MM.1S (cell line): ENCODE data around the gene TFAP2A.

Source experiments
- DNase-seq: peaks from one replicate; pipeline ENCODE4 v3.0.0-alpha.2; 2015
- H2AFZ ChIP-seq: fragments of 300-600 bp; sonication (generic); 2 replicates; pipeline ENCODE4 v1.6.0; 2016; ENCODE audit warnings: antibody characterized with exemption, low read length
- H3F3A ChIP-seq: fragments of 300-600 bp; sonication (generic); 2 replicates; pipeline ENCODE4 v1.6.1; 2016; ENCODE audit warnings: mild to moderate bottlenecking, antibody characterized with exemption, low read length, moderate library complexity, mixed read lengths; ENCODE audit not compliant: insufficient read depth
- H3K27ac ChIP-seq: fragments of 300-600 bp; sonication (generic); 2 replicates; pipeline ENCODE4 v1.5.1; 2016; ENCODE audit warnings: mild to moderate bottlenecking, low read length
- H3K27me3 ChIP-seq: fragments of 300-600 bp; sonication (generic); replicated peaks from 2 replicates; pipeline ENCODE4 v1.6.0; 2016; ENCODE audit warnings: low read length; ENCODE audit not compliant: insufficient read depth
- H3K36me3 ChIP-seq: fragments of 300-600 bp; sonication (generic); replicated peaks from 2 replicates; pipeline ENCODE4 v1.6.1; 2016; ENCODE audit warnings: mild to moderate bottlenecking, low read length, mixed read lengths; ENCODE audit not compliant: insufficient read depth
- H3K4me1 ChIP-seq: fragments of 300-600 bp; sonication (generic); 2 replicates; pipeline ENCODE4 v1.6.1; 2016; ENCODE audit warnings: low read length, mixed read lengths
- H3K4me2 ChIP-seq: fragments of 300-600 bp; sonication (generic); 2 replicates; pipeline ENCODE4 v1.6.0; 2016; ENCODE audit warnings: low read depth, low read length
- H3K4me3 ChIP-seq: fragments of 300-600 bp; sonication (generic); 2 replicates; pipeline ENCODE4 v1.5.1; 2016; ENCODE audit warnings: low read length, mixed read lengths
- H3K79me2 ChIP-seq: fragments of 300-600 bp; sonication (generic); 2 replicates; pipeline ENCODE4 v1.6.1; 2016; ENCODE audit warnings: mixed run types, low read length, mixed read lengths
- H3K9ac ChIP-seq: fragments of 300-600 bp; sonication (generic); 2 replicates; pipeline ENCODE4 v1.6.1; 2016; ENCODE audit warnings: low read length, mixed read lengths
- H3K9me2 ChIP-seq: fragments of 300-600 bp; sonication (generic); replicated peaks from 2 replicates; pipeline ENCODE4 v1.6.1; 2016; ENCODE audit warnings: mild to moderate bottlenecking, low read length, mixed read lengths; ENCODE audit not compliant: insufficient read depth
- H3K9me3 ChIP-seq: fragments of 300-600 bp; sonication (generic); replicated peaks from 2 replicates; pipeline ENCODE4 v1.6.1; 2016; ENCODE audit warnings: mild to moderate bottlenecking, low read length, mixed read lengths; ENCODE audit not compliant: insufficient read depth
- H4K20me1 ChIP-seq: fragments of 300-600 bp; sonication (generic); 2 replicates; pipeline ENCODE4 v1.6.1; 2016; ENCODE audit warnings: mild to moderate bottlenecking, low read length, moderate library complexity, mixed read lengths; ENCODE audit not compliant: insufficient read depth
- CTCF ChIP-seq: fragments of 300-600 bp; sonication (generic); IDR thresholded peaks from 2 replicates; pipeline ENCODE4 v1.5.1; 2016; ENCODE audit warnings: antibody characterized with exemption, low read length, mixed read lengths
- EZH2 ChIP-seq: fragments of 300-600 bp; sonication (generic); optimal IDR thresholded peaks from 2 replicates; pipeline ENCODE3; 2017; ENCODE audit warnings: low read depth, mild to moderate bottlenecking, antibody characterized with exemption, low read length, mixed read lengths
- EZH2phosphoT487 ChIP-seq: fragments of 300-600 bp; sonication (generic); IDR thresholded peaks from 2 replicates; pipeline ENCODE4 v1.6.1; 2018; ENCODE audit warnings: antibody characterized with exemption, low read length

Gene TFAP2A

GRCh38 chr6:10395704-10396546, 18.9 kb downstream of the TFAP2A start:
- Histone ChIP-seq H3K79me2 (no peaks in the 10 kb centered on the region), H3K27me3 (no peaks in the 10 kb centered on the region), H3F3A (no peaks in the 10 kb centered on the region), H3K9me2 (no peaks in the 10 kb centered on the region), H3K36me3 (no peaks in the 10 kb centered on the region), H3K27ac (no peak overlapping the region), H4K20me1 (no peaks in the 10 kb centered on the region), H2AFZ (no peak overlapping the region), H3K9me3 (no peaks in the 10 kb centered on the region), H3K4me1 (no peaks in the 10 kb centered on the region), H3K4me2 (no peak overlapping the region), H3K9ac (no peak overlapping the region), H3K4me3 (no peak overlapping the region)
- TF ChIP-seq CTCF: no peak
- DNase-seq: no peak

- Histone ChIP-seq H3K9me2 (no peaks in the 10 kb centered on the region), H3K27ac (no peak overlapping the region), H3K9me3 (no peaks in the 10 kb centered on the region), H3K79me2 (no peaks in the 10 kb centered on the region), H3K27me3 (no peaks in the 10 kb centered on the region), H3K36me3 (no peaks in the 10 kb centered on the region), H4K20me1 (no peaks in the 10 kb centered on the region), H2AFZ (no peak overlapping the region), H3K4me1 (no peaks in the 10 kb centered on the region), H3K4me2 (no peak overlapping the region), H3F3A (no peaks in the 10 kb centered on the region), H3K4me3 (no peak overlapping the region), H3K9ac (no peak overlapping the region)
- DNase-seq: no peak
- TF ChIP-seq CTCF (no peak), EZH2phosphoT487 (no peak), EZH2 (no peak)
These were observed 19.6 kb downstream of the TFAP2A start for GRCh38 chr6:10395171-10395703.

- no peaks in the 10 kb centered on the region for H3K9me2 ChIP-seq
- no peaks in the 10 kb centered on the region for H3K27me3 ChIP-seq
- no peak overlapping the region for H2AFZ ChIP-seq
- H3K4me3 ChIP-seq: no peak overlapping the region
- H4K20me1 ChIP-seq: no peaks in the 10 kb centered on the region
- no peak for TF ChIP-seq EZH2
- no peak for TF ChIP-seq CTCF
- TF ChIP-seq EZH2phosphoT487: no peak
- H3K9me3 ChIP-seq: no peaks in the 10 kb centered on the region
- H3K9ac ChIP-seq: no peak overlapping the region
- H3K79me2 ChIP-seq: no peaks in the 10 kb centered on the region
- H3K27ac ChIP-seq: no peak overlapping the region
- H3F3A ChIP-seq: no peaks in the 10 kb centered on the region
- DNase-seq: no peak
- H3K4me1 ChIP-seq: no peaks in the 10 kb centered on the region
- H3K4me2 ChIP-seq: no peak overlapping the region
- H3K36me3 ChIP-seq: no peaks in the 10 kb centered on the region
These were observed 21.2 kb downstream of the TFAP2A start for GRCh38 chr6:10393544-10394225.
